KOPT-K1 (cell line): ENCODE measurements around the gene DRAM1.

Experiments
- H3K27ac ChIP-seq: fragments of 200-600 bp; sonication (generic); 2 replicates; pipeline ENCODE4 v1.5.1; 2016; ENCODE audit warnings: antibody characterized with exemption, mild to moderate bottlenecking, low read depth, low read length; ENCODE audit not compliant: poor library complexity, severe bottlenecking
- H3K36me3 ChIP-seq: fragments of 200-600 bp; sonication (generic); 2 replicates; pipeline ENCODE4 v1.5.1; 2017; ENCODE audit warnings: antibody characterized with exemption, mild to moderate bottlenecking, low read length, moderate library complexity; ENCODE audit not compliant: insufficient read depth
- H3K9me3 ChIP-seq: fragments of 200-600 bp; sonication (generic); 2 replicates; pipeline ENCODE4 v1.5.1; 2017; ENCODE audit warnings: antibody characterized with exemption, low read length, mild to moderate bottlenecking; ENCODE audit not compliant: insufficient read depth, poor library complexity, severe bottlenecking

The DRAM1 gene, protein sequence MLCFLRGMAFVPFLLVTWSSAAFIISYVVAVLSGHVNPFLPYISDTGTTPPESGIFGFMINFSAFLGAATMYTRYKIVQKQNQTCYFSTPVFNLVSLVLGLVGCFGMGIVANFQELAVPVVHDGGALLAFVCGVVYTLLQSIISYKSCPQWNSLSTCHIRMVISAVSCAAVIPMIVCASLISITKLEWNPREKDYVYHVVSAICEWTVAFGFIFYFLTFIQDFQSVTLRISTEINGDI

DNA sequence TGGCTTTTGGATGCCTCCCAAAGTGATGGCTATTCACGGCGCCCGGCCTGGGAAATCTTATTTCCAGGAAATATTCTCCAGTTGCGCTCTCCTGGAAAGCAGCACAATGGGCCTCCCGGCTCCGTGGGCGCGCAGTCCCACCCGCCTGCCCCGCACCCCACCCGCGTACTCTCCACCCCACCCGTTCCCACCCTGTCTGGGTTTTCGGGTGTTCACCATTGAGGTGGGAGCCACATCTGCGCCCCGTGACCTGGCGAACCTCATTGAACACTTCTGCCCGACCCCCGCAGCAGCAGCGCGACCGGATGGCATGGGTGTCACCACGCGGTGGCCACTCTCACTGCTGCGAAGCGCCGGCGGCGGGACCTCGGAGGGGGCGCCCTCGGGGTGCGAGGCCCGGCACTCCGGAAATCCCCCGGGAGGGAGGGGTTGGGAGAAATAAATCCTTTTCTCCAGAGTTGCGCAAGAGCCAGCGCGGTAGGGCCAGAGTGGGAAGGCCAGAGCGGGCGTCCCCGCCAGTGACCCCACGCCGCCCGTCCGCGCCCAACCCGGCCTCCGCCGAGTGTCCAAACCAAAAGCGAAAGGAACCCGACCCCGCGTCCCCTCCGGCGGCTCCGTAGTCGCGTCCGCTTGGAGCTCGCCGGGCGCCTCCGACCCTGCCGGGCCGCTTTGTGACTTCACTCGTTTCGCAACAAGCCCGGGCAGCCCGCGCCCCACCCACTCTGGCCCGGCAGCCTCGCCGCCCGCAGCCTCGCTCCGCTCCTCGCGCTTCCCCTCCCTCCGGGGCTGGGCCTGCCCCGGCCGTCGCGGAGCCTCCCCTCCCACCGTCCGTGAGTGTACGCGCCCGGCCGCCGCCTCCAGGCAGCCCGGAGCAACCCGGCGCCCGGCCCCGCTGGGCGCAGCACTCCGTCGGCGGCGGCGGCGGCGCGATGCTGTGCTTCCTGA lies at the start of gene DRAM1:
Gene DRAM1 (plus strand): TSS at position 720 of the 945 bp plus-strand sequence. CDS start 210 bp downstream, at position 930.
- no peaks in the 10 kb centered on the region for H3K9me3 ChIP-seq
- peak within 1 kb of the TSS; percentile 52 for H3K27ac ChIP-seq
- no peaks in the 10 kb centered on the region for H3K36me3 ChIP-seq

DNA sequence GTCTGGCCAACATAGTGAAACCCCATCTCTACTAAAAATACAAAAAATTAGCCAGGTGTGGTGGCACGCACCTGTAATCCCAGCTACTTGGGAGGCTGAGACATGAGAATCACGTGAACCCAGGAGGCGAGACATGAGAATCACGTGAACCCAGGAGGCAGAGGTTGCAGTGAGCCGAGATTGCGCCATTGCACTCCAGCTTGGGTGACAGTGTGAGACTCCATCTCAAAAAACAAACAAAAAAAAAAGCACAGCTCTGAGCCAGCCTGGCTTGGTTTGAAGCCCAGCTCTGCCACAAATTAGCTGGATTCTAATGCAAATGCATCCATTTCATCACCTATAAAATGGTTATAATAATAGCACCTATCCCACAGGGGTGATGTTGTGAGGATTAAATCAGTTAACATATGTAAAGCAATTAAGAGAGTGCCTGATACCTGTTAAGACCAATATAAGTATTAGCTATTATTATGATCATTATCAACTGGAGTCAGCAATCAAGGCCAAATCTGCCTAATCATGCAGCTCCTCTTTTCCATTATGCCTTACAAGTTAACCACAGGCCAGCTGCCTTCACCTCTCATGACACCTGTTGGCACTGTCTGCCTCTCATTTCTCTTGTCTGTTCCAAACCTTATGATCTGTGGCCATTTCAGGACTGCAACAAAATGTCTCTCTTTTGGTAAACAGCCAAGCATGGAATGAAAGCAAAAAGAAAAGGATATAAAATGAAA lies 48.8 kb upstream of the DRAM1 start:
- no peaks in the 10 kb centered on the region for H3K9me3 ChIP-seq
- no peaks in the 10 kb centered on the region for H3K36me3 ChIP-seq
- peak overlapping the region; percentile 83 for H3K27ac ChIP-seq

DNA sequence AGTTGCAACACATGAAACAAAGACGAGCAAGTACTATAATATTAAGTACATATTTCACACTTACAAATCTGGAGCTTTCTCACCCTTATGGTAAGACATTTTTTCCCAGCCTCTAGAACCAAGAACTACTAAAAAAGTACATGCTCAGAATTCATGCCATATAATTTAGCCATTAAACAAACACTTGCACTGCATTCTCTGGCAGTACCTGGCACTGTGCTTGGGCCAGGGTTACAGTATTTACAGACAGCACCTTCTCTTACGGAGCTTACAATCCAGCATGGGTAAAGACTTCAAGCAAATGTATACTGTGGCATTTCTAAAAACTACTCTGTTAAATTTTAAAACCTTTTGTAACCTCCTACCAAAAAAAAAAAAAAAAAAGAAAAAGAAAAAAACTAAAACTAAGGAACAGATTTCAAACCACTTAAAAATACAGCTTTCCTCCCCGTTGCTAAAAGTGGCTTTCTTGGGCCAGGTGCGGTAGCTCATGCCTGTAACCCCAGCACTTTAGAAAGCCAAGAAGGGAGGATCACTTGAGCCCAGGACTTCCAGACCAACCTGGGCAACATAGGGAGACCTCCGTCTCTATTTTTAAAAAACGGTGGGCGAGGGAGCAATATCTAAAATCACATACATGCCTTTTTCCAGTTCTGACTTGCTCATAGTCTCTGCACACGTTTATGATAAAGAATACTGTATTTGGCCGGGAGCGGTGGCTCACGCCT lies 47.6 kb upstream of the DRAM1 start:
- H3K36me3 ChIP-seq, result no peaks in the 10 kb centered on the region
- peak overlapping the region; percentile 83 for H3K27ac ChIP-seq
- H3K9me3 ChIP-seq, result no peaks in the 10 kb centered on the region

DNA sequence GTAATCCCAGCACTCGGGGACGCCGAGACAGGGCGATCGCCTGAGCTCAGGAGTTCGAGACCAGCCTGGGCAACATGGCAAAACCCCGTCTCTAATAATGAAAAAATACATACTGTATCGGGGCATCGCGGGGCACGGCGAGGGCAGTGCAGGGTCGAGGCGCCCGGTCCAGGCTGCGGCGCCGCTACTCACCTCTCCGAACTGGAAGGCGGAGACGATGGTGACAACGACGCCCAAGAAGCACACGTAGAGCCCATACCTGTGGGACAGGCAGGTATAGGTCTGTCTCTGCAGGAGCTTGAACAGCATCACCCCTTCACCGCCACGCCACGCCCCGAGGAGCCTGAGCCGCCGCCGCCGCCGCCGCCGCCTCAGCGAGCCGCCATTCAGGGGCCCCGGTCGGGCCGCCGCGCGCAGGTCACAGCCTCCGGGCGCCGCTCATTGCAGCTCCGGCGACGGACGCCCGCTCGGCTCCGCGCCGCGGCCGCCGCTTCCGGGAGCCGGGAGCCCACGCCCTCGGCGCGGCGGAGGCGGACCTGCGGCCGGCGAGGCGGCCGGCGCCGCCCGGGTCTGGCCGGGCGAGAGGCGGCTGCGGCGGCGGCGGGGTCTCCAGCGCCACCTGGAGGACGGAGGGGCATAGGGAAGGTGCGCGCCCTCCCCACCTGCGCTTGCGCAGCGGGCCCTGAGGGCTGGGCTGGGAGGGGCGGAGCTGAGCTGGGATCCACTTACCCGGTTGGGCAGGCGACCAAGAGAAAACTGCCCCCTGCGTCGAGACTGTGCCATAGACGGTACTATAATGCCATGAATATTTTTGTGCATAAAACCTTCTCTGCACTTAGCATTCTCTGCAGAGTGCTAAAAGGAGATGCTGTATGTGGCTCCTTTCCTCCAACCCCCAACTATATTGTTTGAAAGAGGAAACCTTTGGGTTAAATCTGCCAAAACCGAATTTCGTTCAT lies 46.7 kb upstream of the DRAM1 start, which contains the start of gene GNPTAB:
Gene GNPTAB (minus strand): TSS at position 593 of the 959 bp plus-strand sequence. CDS start 284 bp downstream, at position 309.
- no peaks in the 10 kb centered on the region for H3K9me3 ChIP-seq
- H3K27ac ChIP-seq, result peak within 1 kb of the TSS; percentile 83
- H3K36me3 ChIP-seq, result no peaks in the 10 kb centered on the region

DNA sequence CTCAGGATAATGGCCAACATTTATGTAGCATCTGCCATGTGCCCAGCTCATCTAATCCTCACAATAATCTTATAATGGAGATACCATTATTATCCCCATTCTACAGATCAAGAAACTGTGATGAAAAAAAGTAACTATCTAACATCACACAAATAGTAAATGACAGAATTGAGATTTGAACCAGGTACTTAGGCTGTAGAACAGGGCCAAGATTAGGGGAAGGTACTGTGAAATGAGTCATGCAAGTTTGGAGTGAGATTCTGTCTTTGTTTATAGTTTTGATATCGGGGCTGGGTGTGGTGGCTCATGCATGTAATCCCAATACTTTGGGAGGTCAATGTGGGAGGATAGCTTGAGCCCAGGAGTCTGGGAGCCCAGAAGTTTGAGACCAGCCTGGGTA lies 45.4 kb upstream of the DRAM1 start:
- Histone ChIP-seq H3K27ac (no peak overlapping the region), H3K36me3 (no peaks in the 10 kb centered on the region), H3K9me3 (no peaks in the 10 kb centered on the region)

DNA sequence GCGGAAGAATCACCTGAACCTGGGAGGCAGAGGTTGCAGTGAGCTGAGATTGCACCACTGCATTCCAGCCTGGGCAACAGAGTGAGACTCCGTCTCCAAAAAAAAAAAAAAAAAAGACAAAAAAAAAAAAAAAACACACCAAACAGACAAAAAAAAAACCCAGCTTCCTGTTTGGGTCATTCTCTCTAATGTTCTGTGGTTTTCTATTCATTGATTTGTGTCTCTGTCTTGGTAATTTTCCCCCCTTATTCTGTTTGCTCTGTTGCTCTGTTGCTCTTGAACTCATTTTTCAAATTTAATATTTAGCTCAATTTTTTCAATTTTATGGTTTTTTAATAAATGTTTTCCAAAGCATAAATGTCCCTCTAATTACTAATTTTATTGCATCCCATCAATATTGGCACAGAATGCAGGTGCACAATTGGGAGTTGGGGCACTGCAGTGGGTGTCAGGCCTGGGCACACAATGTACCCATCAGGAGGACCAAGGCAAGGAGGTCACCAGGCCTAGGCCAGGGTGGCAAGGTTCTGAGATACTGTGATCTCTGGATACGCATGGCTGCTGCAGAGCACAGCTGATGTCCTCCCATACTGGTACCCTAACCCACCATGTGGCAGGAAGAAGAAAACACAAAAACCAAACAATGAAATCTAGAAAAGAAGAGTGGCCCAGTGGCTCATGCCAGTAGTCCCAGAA lies 38.6 kb upstream of the DRAM1 start:
- no peaks in the 10 kb centered on the region for H3K36me3 ChIP-seq
- no peaks in the 10 kb centered on the region for H3K9me3 ChIP-seq
- H3K27ac ChIP-seq, result no peak overlapping the region

DNA sequence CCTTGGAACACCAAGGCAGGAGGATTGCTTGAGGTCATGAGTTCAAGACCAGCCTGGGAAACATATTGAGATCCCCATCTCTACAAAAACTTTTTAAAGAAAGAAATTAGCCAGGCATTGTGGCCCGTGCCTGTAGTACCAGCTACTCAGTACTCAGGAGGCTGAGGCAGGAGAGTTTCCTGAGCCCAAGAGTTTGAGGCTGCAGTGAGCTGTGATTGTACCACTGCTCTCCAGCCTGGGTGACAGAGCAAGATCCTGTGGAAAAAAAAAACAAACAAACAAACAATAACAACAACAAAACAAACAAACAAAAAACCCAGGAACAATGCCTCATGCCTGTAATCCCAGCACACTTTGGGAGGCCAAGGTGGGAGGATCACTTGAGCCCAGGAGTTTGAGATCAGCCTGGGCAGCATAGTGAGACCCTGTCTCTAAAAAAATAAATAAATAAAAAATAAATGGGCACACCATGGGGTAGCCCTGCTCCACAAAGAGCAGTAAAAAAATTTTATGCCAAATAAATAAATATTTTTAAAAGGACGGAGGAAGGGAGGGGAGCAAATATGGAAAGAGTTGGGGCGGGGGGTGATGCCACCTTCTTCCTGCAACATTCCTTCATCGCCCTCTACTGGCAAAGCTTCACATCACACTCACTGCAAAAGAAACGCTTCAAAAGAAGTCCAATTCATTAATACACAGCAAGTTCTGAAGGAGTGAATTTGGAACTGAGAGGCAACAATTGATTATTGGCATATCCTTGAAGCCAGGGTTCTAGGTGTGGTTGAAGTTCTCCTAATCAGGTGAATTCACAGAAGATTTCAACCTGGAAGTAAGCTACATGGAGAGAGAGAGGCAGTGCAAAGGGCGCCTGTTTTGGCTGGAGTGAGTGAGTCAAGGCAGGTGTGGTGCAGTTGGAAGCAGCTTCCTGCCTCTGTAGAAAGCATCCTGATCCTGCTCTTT lies 37.8 kb upstream of the DRAM1 start:
- H3K27ac ChIP-seq, result no peak overlapping the region
- H3K9me3 ChIP-seq, result no peaks in the 10 kb centered on the region
- H3K36me3 ChIP-seq, result no peaks in the 10 kb centered on the region

DNA sequence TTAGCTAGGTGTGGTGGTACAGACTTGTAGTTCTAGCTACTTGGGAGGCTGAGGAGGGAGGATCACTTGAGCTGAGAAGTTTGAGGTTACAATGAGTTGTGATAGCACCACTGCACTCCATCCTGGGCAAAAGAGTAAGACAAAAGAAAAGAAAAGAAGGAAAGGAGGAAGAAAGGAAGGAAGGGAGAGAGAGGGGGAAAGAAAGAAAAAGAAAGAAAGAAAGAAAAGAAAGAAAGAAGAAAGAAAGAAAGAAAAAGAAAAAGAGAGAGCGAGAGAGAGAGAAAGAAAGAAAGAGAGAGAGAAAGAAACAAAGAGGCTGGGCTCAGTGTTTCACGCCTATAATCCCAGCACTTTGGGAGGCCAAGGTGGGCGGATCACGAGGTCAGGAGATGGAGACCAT lies 36.3 kb upstream of the DRAM1 start:
- Histone ChIP-seq H3K36me3 (no peaks in the 10 kb centered on the region), H3K9me3 (no peaks in the 10 kb centered on the region)

DNA sequence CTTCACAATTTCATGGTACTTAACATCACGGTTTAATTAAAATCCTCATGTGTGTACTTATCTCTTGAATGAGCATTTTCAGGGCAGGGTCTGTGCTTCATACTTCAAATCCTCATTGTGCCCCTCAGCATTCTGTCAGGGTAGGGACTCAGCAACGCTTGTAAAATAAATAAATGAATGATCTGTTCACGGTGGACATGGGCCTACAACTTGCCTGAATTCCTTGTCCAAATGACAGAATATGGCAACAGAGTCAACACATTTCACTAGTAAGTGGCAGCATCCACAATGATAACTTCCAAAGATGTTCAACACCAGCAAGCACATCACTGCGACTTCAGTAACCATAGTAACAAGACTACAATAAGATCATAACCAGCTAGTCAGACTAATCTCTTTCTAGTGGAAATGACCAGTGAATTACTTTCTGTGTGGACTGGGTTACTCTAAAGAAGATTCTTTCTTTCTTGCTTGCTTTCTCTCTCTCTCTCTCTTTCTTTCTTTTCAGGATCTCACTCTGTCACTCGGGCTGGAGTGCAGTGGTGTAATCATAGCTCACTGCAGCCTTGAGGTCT lies 32.2 kb upstream of the DRAM1 start:
- Histone ChIP-seq H3K27ac (no peak overlapping the region), H3K36me3 (no peaks in the 10 kb centered on the region), H3K9me3 (no peaks in the 10 kb centered on the region)

More for the DNA sequence above, 36.3 kb upstream of the DRAM1 start:
- H3K27ac ChIP-seq, result no peak overlapping the region

DNA sequence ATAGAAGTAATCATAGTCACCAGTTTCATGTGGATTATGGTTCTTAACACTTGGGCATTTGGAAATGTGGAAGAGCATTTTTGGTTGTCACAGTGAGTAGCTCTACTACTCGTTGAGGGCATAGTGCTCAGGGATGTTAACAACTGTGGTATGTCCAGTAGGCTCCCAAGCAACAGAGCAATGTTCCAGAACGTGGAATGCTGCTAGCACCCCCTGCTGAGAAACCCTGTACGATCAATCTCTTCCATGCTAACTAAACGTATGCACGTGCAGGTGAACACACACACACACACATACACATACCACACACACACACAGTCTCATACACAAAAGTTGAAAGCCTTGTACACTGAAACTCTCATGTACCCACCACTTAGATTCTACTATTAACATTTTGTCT lies 30.1 kb upstream of the DRAM1 start:
- Histone ChIP-seq H3K27ac (no peak overlapping the region), H3K36me3 (no peaks in the 10 kb centered on the region), H3K9me3 (no peaks in the 10 kb centered on the region)

DNA sequence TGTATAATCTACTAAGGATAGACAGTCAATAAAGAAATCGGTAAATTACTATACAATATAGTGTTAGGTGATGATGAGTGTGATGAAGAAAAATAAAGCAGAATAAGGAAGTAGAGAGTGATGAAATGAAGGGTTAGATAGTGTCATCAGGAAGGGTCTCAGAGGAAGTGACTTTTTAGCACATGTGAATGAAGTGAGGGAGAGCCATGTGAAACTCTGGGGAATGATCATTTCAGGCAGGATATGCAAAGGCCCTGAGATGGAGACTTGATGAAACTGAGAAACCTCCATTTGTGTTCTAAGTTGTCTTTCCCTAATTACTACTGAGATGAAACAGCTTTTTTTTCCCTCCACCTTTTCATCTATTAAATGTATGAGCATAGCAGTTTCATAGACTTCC lies 27.2 kb upstream of the DRAM1 start:
- Histone ChIP-seq H3K27ac (no peak overlapping the region), H3K9me3 (no peaks in the 10 kb centered on the region), H3K36me3 (no peaks in the 10 kb centered on the region)

DNA sequence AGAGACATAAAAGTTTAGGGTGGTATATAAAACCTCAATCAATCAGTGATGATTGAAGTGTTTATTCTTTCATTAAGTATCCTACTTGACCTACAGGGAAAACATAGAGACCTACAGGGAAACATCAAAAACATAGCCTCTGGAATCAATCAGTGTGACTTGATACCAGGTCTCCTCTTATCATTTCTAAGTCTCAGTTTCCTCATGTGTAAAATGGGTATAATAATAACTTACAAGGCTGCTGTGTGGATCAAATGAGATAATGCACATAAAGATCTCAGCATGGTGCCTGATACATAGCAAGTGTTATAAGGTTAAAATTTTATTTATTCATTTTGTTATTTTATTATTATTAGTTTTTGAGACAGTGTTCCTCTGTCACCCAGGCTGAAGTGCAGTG lies 24.4 kb upstream of the DRAM1 start:
- no peaks in the 10 kb centered on the region for H3K36me3 ChIP-seq
- no peak overlapping the region for H3K27ac ChIP-seq
- H3K9me3 ChIP-seq, result no peaks in the 10 kb centered on the region
